ENCODE measurements around the gene PARP15.

- no peak for TF ChIP-seq EP300 (IDR thresholded peaks at IDR 0.05)
- no peak for TF ChIP-seq CTCF (IDR thresholded peaks at IDR 0.05)
- TF ChIP-seq POLR2A (IDR thresholded peaks at IDR 0.05; ENCODE audit: low read depth) = no peak
Measured at GRCh38 chr3:122646146-122646988, 68.9 kb downstream of the PARP15 start.

Data from esophagus muscularis mucosa (tissue), 4 donors.